NT2/D1 (cell line): ENCODE data around the gene PLCG2.

Experiments used
- DNase-seq: peaks from one replicate; pipeline ENCODE4 v3.0.0-alpha.2; 2011; ENCODE audit warnings: low read depth, low spot score
- H3K27me3 ChIP-seq: 2 replicates; pipeline ENCODE4 v1.6.0; 2011; ENCODE audit warnings: mild to moderate bottlenecking; ENCODE audit not compliant: insufficient read length, insufficient read depth
- H3K36me3 ChIP-seq: 2 replicates; pipeline ENCODE4 v1.6.1; 2011; ENCODE audit warnings: mild to moderate bottlenecking, low read length, mixed read lengths; ENCODE audit not compliant: insufficient read depth, insufficient read length
- H3K4me1 ChIP-seq: 2 replicates; pipeline ENCODE4 v1.5.1; 2011; ENCODE audit not compliant: insufficient read depth, insufficient read length
- H3K4me3 ChIP-seq: 2 replicates; pipeline ENCODE4 v1.5.1; 2011; ENCODE audit warnings: low read depth; ENCODE audit not compliant: insufficient read length
- H3K9ac ChIP-seq: 2 replicates; pipeline ENCODE4 v1.6.0; 2011; ENCODE audit warnings: low read depth; ENCODE audit not compliant: insufficient read length
- H3K9me3 ChIP-seq: 2 replicates; pipeline ENCODE4 v1.5.1; 2011; ENCODE audit warnings: mild to moderate bottlenecking, low read length; ENCODE audit not compliant: insufficient read depth
- SUZ12 ChIP-seq: IDR thresholded peaks from 2 replicates; pipeline ENCODE4 v1.6.1; 2011; ENCODE audit not compliant: insufficient read length, insufficient read depth; ENCODE audit errors: extremely low read depth
- YY1 ChIP-seq: IDR thresholded peaks from 2 replicates; pipeline ENCODE4 v1.6.1; 2011; ENCODE audit not compliant: insufficient read length, insufficient read depth
- ZNF274 ChIP-seq: IDR thresholded peaks from 2 replicates; pipeline ENCODE4 v1.6.1; 2011; ENCODE audit warnings: mild to moderate bottlenecking, low read depth, low read length

Gene PLCG2

GRCh38 chr16:81908466-81909262, 129.6 kb downstream of the PLCG2 start:
- TF ChIP-seq YY1 (no peak), SUZ12 (no peak), ZNF274 (no peak)
- H3K9me3 ChIP-seq = no peaks in the 10 kb centered on the region
- DNase-seq = no peak
- H3K4me1 ChIP-seq = no peaks in the 10 kb centered on the region
- H3K36me3 ChIP-seq = peaks cover 5% of the 10 kb centered on the region
- no peak overlapping the region for H3K4me3 ChIP-seq
- no peak overlapping the region for H3K9ac ChIP-seq
- H3K27me3 ChIP-seq = no peaks in the 10 kb centered on the region

GRCh38 chr16:81910366-81910885, 131.3 kb downstream of the PLCG2 start:
- no peaks in the 10 kb centered on the region for H3K9me3 ChIP-seq
- no peaks in the 10 kb centered on the region for H3K27me3 ChIP-seq
- TF ChIP-seq ZNF274 (no peak), SUZ12 (no peak), YY1 (no peak)
- no peaks in the 10 kb centered on the region for H3K4me1 ChIP-seq
- peaks cover 5% of the 10 kb centered on the region for H3K36me3 ChIP-seq
- H3K4me3 ChIP-seq = no peak overlapping the region
- H3K9ac ChIP-seq = no peak overlapping the region
- no peak for DNase-seq

- no peaks in the 10 kb centered on the region for H3K4me1 ChIP-seq
- H3K36me3 ChIP-seq = peaks cover 5% of the 10 kb centered on the region
- no peaks in the 10 kb centered on the region for H3K27me3 ChIP-seq
- no peak overlapping the region for H3K9ac ChIP-seq
- no peak overlapping the region for H3K4me3 ChIP-seq
- no peak for DNase-seq
- H3K9me3 ChIP-seq = no peaks in the 10 kb centered on the region
- no peak for TF ChIP-seq YY1
- TF ChIP-seq ZNF274 = no peak
- no peak for TF ChIP-seq SUZ12
Observed at GRCh38 chr16:81912395-81912794, 133.3 kb downstream of the PLCG2 start.

- no peak for DNase-seq
- H3K4me1 ChIP-seq = no peaks in the 10 kb centered on the region
- H3K9me3 ChIP-seq = no peaks in the 10 kb centered on the region
- TF ChIP-seq YY1 (no peak), ZNF274 (no peak), SUZ12 (no peak)
- H3K9ac ChIP-seq = no peak overlapping the region
- peaks cover 2% of the 10 kb centered on the region for H3K36me3 ChIP-seq
- no peaks in the 10 kb centered on the region for H3K27me3 ChIP-seq
- H3K4me3 ChIP-seq = no peak overlapping the region
Observed at GRCh38 chr16:81913222-81913621, 134.1 kb downstream of the PLCG2 start.

- Histone ChIP-seq H3K4me1 (no peaks in the 10 kb centered on the region), H3K9me3 (peaks cover 4% of the 10 kb centered on the region; the same call in 1 of the 2 replicates), H3K9ac (no peak overlapping the region), H3K27me3 (no peaks in the 10 kb centered on the region), H3K36me3 (no peaks in the 10 kb centered on the region), H3K4me3 (no peak overlapping the region)
- no peak for DNase-seq
- no peak for TF ChIP-seq YY1
- no peak for TF ChIP-seq ZNF274
- TF ChIP-seq SUZ12 = no peak
Observed at GRCh38 chr16:81917375-81917774, 138.3 kb downstream of the PLCG2 start.

- H3K9me3 ChIP-seq = peaks cover 4% of the 10 kb centered on the region; the same call in 1 of the 2 replicates
- H3K4me1 ChIP-seq = no peaks in the 10 kb centered on the region
- TF ChIP-seq YY1 (no peak), SUZ12 (no peak), ZNF274 (no peak)
- no peak overlapping the region for H3K4me3 ChIP-seq
- DNase-seq = no peak
- no peak overlapping the region for H3K9ac ChIP-seq
- H3K27me3 ChIP-seq = no peaks in the 10 kb centered on the region
- no peaks in the 10 kb centered on the region for H3K36me3 ChIP-seq
Observed at GRCh38 chr16:81918927-81919326, 139.8 kb downstream of the PLCG2 start.

- Histone ChIP-seq H3K9me3 (peaks cover 4% of the 10 kb centered on the region; the same call in 1 of the 2 replicates), H3K4me3 (no peak overlapping the region), H3K36me3 (no peaks in the 10 kb centered on the region), H3K4me1 (no peaks in the 10 kb centered on the region), H3K27me3 (no peaks in the 10 kb centered on the region), H3K9ac (no peak overlapping the region)
- no peak for DNase-seq
- TF ChIP-seq ZNF274 = no peak
- TF ChIP-seq SUZ12 = no peak
- TF ChIP-seq YY1 = no peak
Observed at GRCh38 chr16:81920498-81920897, 141.4 kb downstream of the PLCG2 start.
